ENCODE data around the gene RPL29.

The RPL29 gene

DNA sequence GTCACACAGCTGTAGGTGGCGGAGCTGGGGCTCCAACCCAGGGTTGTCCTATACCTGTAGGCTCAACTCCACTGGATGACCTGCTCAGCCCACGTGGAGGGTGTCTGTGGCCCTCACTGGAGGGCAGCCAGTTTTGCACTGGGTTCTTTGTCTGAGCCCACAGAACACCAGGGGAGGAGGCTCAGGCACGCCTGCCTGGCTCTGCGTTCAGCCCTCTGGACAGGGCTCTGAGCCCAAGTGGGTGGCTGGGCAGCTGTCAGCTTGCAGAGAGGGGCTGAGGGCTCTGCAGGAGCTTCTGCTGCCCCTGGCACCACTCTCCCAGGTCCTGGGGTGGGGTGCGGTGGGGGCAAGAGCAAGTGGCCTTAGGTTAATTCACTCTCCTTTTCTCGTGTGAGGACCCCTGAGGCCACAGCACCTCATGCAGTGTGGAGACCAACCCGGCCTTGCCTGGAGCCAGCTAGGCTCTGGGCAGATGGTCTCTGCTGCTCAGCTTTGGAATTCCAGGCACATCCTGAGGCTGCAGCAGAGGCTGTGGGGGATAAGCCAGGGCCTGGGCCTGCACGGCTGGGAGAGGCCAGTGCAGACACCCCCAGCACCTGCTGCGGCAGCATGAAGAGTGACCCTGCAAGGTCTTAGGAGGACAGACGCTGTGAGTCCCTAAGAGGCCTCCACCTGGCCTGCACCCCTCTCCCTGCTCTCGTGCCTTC, 37.2 kb upstream of the RPL29 start:
- TF ChIP-seq, protein P1, sequence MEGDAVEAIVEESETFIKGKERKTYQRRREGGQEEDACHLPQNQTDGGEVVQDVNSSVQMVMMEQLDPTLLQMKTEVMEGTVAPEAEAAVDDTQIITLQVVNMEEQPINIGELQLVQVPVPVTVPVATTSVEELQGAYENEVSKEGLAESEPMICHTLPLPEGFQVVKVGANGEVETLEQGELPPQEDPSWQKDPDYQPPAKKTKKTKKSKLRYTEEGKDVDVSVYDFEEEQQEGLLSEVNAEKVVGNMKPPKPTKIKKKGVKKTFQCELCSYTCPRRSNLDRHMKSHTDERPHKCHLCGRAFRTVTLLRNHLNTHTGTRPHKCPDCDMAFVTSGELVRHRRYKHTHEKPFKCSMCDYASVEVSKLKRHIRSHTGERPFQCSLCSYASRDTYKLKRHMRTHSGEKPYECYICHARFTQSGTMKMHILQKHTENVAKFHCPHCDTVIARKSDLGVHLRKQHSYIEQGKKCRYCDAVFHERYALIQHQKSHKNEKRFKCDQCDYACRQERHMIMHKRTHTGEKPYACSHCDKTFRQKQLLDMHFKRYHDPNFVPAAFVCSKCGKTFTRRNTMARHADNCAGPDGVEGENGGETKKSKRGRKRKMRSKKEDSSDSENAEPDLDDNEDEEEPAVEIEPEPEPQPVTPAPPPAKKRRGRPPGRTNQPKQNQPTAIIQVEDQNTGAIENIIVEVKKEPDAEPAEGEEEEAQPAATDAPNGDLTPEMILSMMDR (IDR thresholded peaks at IDR 0.05; ENCODE audit: borderline replicate concordance, insufficient read depth, low read depth, low read length), result no peak
- H3K4me3 ChIP-seq (ENCODE audit: low read depth, low read length), result no peak overlapping the region

DNA sequence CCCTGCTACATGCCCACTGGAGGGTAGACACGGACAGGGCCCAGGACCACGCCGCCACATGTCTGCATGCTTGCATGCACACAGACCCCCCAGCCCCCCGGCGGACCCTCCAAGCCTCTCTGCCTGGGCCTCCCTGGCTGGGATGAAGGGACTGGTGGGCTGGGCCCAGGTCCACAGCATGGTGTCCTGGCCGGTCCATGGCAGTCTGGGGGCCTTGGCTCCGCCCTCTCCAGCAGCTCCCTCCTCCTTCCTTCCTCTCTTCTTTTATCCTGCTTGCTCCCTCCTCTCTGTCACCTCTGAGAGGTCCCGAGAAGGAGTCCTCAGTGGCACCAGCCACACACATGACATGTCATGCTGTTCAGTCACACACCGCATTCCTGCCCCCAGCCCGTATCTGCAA, 36.2 kb upstream of the RPL29 start:
- H3K4me3 ChIP-seq (ENCODE audit: low read depth, low read length), result no peak overlapping the region
- TF ChIP-seq, protein P1 (IDR thresholded peaks at IDR 0.05; ENCODE audit: borderline replicate concordance, insufficient read depth, low read depth, low read length), result no peak

DNA sequence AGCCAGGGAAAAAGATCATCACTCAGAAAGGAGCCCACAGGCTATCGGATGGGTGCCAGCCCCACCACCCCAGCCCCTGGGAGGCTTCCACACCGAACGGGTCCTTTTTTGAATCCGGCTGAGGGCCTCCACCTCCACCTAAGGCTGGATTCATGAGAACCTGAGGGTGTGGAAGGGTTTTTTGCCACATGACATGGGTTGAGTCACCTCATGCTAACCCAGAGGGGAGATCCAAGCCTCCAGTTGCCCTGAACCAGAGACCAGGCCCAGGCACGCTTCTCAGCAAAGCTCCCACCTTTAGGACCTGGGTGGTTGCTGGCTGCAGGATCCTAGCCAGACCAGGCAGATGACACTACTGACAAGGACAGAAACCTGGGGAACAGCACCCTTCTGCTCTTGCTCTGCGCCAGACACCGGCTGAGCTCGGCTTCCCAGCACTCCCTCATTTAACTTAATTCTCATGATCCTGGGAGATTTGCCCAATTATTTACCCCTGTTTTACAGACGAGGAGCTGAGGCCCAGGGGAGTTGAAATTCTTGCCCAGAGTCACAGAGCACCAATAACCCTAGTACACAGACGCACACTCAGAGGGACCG, 35.1 kb upstream of the RPL29 start:
- TF ChIP-seq, protein P1 (IDR thresholded peaks at IDR 0.05; ENCODE audit: borderline replicate concordance, insufficient read depth, low read depth, low read length), result no peak
- H3K4me3 ChIP-seq (ENCODE audit: low read depth, low read length), result no peak overlapping the region

DNA sequence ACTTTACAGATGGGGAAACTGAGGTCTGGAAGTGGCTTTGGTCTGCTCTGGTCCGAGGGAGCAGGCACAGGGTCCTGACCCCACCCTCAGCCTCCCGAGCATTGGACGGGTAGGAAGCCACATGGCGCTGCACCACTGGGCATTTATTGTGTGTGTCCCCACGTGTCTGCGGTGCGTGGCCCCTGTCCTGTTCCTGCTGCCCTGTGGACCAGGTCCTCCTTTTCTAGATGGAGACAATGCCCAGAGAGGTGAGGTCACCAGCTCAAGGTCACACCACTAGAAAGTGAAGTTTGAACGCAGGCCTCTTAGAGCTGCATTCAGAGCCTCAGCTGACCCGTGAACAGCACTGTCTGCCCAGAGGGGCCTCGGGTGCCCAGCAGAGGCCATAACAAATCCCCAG, 33.8 kb upstream of the RPL29 start:
- TF ChIP-seq, protein P1 (IDR thresholded peaks at IDR 0.05; ENCODE audit: borderline replicate concordance, insufficient read depth, low read depth, low read length), result no peak
- H3K4me3 ChIP-seq (ENCODE audit: low read depth, low read length), result no peak overlapping the region

DNA sequence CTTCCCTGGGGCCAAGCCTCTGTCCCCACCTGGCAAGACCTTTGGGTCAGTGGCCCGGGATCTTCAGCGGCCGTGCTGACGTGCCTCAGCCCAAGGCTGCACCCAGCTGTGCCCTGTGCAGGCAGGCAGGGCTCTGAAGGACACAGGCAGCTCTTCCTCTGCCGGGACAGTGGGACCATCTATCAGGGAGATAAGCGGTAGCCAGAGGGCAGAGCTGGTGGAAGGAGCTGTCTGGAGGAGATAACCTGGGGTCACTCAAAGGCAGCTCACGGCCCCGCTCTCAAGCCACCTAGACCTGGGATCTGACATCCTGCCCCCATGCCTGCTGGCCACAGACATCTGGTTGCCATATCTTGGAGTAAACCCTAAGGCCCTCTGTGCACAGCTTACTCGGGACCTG, 33.4 kb upstream of the RPL29 start:
- TF ChIP-seq, protein P1 (IDR thresholded peaks at IDR 0.05; ENCODE audit: borderline replicate concordance, insufficient read depth, low read depth, low read length), result no peak
- H3K4me3 ChIP-seq (ENCODE audit: low read depth, low read length), result no peak overlapping the region

DNA sequence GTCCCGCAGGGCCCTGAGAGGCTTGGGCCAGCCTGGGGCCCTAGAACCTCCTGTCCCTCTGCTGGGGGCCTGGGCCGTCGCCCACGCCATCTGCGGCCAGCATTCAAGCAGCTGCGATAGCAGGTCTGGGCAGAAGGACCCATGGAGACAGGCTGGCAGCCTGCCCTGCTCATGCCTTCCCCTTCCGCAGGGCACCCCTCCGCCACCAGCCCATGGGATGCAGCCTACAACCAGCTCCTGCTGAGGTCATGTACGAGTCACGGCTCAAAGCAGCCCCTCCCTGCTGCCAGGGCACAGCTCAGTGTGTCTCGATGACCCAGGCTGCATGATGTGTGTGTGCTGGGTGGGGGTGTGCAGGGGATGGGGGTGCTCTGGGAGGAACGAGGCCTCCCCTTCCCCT, 32.9 kb upstream of the RPL29 start:
- TF ChIP-seq, protein P1 (IDR thresholded peaks at IDR 0.05; ENCODE audit: borderline replicate concordance, insufficient read depth, low read depth, low read length), result no peak
- H3K4me3 ChIP-seq (ENCODE audit: low read depth, low read length), result no peak overlapping the region

DNA sequence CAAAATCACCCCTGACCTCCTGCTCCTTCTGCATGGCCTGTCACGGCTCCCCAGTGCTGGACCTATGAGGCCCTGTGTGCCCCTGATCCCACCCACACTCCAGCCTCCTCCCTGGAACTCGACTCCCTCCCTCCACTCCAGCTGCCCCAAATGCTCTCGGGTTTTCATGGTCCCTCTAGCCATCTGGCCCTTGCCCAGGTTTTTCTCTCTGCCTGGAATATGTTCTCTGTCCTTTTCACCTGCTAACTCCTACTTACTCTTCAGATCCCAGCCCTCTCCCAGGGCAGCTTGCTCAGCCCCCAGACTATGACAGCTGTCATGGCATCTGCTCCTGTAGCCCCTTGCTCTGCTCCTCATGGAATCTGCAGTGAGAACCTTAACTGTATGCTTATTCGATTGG, 30.3 kb upstream of the RPL29 start:
- H3K4me3 ChIP-seq (ENCODE audit: low read depth, low read length), result no peak overlapping the region
- TF ChIP-seq, protein P1 (IDR thresholded peaks at IDR 0.05; ENCODE audit: borderline replicate concordance, insufficient read depth, low read depth, low read length), result no peak

Measured in GM12875 (cell line).